A549 treated with GW870086 at 1 μM for 4 hours (cell line): ENCODE data around the gene PAX1. TPM values are rescaled to one million over a fixed set of nuclear protein-coding genes. Genes with fewer than 3 reads are reported as not detected.

Experiments used
- total RNA-seq: library from RNA; stranded (reverse); fragments of 200-300 nt; extraction: Qiagen RNA extraction; gene quantifications from 5 replicates; pipeline ENCODE4 v1.2.3, GENCODE V29; 2022; ENCODE audit warnings: low read depth

PAX1 gene
- total RNA-seq: not detected in 5 replicates

GRCh38 chr20:21705575-21706260, at the start of gene PAX1:
Gene PAX1, plus strand, starts transcription at chr20:21705664. Its CDS starts 49 bp downstream, at chr20:21705713.

Other genes starting within 250 kb of the PAX1 start
- gene NKX2-2, start 191.6 kb upstream of the PAX1 start, total RNA-seq: not detected in 5 replicates